Breast epithelium (tissue), 3 donors: ENCODE measurements around the gene IGFBP1.

ENCODE experiments used
- POLR2A ChIP-seq: fragments of 450-650 bp; IDR thresholded peaks from one replicate; pipeline ENCODE4 v1.6.1; 2016; ENCODE audit warnings: antibody characterized with exemption, mild to moderate bottlenecking, moderate library complexity
- TF ChIP-seq, protein P1 (sequence below), 3 donors: fragments of 450-650 bp; IDR thresholded peaks; one replicate each; pipeline ENCODE4 v1.5.1; 2016 to 2017; ENCODE audit warnings: antibody characterized with exemption in 3 of 3, mild to moderate bottlenecking in 3 of 3, moderate library complexity in 3 of 3

DNA sequence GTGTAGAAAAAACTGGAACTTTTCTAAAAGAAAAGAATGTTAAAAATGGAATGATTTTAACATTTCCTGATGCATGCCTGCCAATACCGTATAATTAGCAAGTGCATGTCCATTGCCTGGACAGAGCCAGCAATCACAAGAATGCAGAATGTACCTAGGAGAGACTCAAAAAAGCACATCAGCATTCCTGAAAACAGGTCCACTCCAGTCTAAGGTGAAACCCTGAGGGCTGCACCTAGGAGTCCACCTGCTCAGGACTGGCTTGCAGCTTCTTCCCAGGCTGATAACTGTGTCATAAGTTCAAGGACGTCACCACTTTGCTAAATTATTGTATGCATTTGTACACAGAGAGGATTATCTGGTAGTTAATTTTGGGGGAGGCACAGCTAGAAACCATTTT lies 20.8 kb upstream of the IGFBP1 start:
- TF ChIP-seq, protein P1, sequence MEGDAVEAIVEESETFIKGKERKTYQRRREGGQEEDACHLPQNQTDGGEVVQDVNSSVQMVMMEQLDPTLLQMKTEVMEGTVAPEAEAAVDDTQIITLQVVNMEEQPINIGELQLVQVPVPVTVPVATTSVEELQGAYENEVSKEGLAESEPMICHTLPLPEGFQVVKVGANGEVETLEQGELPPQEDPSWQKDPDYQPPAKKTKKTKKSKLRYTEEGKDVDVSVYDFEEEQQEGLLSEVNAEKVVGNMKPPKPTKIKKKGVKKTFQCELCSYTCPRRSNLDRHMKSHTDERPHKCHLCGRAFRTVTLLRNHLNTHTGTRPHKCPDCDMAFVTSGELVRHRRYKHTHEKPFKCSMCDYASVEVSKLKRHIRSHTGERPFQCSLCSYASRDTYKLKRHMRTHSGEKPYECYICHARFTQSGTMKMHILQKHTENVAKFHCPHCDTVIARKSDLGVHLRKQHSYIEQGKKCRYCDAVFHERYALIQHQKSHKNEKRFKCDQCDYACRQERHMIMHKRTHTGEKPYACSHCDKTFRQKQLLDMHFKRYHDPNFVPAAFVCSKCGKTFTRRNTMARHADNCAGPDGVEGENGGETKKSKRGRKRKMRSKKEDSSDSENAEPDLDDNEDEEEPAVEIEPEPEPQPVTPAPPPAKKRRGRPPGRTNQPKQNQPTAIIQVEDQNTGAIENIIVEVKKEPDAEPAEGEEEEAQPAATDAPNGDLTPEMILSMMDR (IDR thresholded peaks at IDR 0.05): no peak
- TF ChIP-seq POLR2A: no peak
